Epithelial cell of esophagus (primary cell): ENCODE measurements around the gene EVA1C.
"Not testable (repeated sequence)": the region's sequence is repeated elsewhere in the genome, so short reads cannot be mapped to it uniquely, and the experiment has no call there.

Experiments
- DNase-seq: peaks from one replicate; pipeline ENCODE4 v3.0.0; 2010; ENCODE audit warnings: low read depth
- H3K4me3 ChIP-seq: 2 replicates; pipeline ENCODE4 v1.5.1; 2011; ENCODE audit warnings: mild to moderate bottlenecking, low read length, control low read depth
- CTCF ChIP-seq: IDR thresholded peaks from 2 replicates; pipeline ENCODE4 v1.5.1; 2011; ENCODE audit warnings: low read depth, mild to moderate bottlenecking, low read length, control low read depth, inconsistent platforms; ENCODE audit not compliant: insufficient read depth; ENCODE audit errors: missing control alignments

EVA1C gene

GRCh38 chr21:32507342-32507919, 94.9 kb downstream of the EVA1C start:
- DNase-seq: no peak
- no peak for TF ChIP-seq CTCF
- H3K4me3 ChIP-seq: no peak overlapping the region

GRCh38 chr21:32508036-32508435, 95.5 kb downstream of the EVA1C start:
- H3K4me3 ChIP-seq, DNase-seq: not testable (repeated sequence)

DNA sequence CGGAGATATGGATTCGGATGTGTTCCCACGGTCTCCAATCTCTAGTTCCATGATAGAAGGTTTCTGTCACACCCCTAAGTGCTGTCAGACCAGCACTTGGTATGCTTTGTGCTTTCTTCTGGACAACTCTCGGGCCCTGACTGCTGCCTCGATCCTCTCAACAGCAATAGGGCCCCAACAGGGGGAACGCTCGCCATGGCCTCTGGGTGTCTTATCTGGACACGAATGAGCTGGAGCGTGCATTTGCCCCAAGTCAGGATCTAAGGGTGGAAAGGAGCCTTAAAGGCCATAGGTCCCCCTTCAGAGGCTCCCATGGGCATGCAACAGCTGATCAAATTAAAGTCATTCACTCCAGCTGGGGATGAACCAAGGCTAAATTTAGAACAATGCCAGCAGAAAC, 96.1 kb downstream of the EVA1C start:
- no peak for DNase-seq
- H3K4me3 ChIP-seq: no peak overlapping the region
- TF ChIP-seq CTCF: no peak

GRCh38 chr21:32508975-32509374, 96.5 kb downstream of the EVA1C start:
- DNase-seq, H3K4me3 ChIP-seq: not testable (repeated sequence)

DNA sequence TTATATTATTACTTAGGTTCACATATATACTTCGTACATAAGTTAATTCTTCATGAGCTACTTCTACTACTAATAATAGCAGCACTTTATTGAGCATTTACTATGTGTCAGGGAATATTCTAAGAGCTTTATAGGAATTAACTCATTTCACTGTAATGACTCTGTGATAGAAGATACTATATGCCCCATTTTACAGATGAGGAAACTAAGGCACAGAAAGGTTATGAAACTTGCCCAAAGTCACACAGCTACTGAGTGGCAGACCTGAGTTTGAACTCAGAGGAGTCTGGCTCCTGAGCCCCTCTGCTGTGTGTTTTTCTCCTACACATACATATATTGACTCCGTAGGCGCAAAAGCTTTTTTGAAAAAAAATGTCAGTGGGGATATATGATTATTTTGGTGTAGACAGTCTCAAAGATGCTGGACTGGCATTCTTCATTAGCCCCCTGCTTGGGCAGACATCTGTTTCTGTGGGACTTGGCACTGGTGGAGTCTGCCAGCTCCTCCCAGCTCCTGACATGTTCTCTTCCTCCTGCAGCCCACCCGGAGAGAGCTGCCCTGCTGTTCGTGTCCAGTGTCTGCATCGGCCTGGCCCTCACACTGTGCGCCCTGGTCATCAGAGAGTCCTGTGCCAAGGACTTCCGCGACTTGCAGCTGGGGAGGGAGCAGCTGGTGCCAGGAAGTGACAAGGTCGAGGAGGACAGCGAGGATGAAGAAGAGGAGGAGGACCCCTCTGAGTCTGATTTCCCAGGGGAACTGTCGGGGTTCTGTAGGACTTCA, 102.0 kb downstream of the EVA1C start:
- no peak for DNase-seq
- TF ChIP-seq CTCF: no peak
- H3K4me3 ChIP-seq: no peak overlapping the region

DNA sequence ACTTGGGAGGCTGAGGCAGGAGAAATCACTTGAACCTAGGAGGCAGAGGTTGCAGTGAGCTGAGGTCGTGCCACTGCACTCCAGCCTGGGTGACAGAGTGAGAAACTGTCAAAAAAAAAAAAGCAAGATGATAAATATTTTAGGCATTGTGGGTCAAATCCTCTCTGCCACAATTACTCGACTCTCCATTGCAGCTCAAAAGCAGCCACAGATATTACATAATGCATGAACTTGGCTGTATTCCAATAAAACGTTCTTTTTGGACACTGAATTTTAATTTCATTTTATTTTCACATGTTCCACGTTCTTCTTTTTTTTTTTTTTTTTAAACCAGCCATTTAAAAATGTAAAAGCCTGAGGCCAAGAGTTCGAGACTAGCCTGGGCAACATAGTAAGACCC, 103.4 kb downstream of the EVA1C start:
- TF ChIP-seq CTCF: no peak
- H3K4me3 ChIP-seq: no peak overlapping the region
- peak; percentile 22 for DNase-seq

DNA sequence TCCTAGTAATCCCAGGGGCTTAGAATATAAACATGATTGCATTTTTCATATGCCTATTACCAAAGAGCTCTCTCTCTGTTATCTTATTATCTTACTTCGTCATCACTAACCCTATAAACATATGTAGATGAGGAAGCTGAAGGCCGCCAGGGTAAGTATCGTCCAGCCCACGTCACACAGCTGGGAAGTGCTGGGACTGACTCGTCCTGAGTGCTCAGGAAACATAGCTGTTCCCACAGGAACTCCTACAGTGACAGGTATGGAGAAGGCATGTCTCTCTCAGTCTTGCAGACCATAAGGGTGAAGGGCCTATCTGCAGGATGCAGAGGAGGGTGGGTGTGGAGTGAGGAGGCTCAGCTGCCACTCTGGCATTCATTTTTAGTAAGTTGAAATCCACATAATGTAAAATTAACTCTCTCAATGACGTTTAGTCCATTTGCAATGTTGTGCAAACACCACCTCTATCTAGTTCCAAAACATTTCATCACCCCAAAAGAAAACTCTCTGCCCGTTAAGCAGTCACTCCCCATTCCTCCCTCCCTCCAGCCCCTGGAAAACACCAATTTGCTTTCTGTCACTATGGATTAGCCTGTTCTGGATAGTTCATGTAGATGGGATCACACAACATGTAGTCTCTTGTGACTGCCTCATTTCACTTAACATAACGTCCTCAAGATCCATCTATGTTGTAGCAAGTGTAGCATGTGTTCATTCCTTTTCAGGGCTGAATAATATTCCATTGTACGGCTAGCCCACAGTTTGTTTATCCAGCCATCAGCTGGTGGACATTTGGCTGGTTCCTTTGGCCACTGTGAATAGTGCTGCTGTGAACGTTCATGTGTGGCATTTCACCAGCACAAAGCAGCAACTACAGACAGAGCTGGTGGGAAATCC, 104.5 kb downstream of the EVA1C start:
- peak; percentile 87 for DNase-seq
- no peak overlapping the region for H3K4me3 ChIP-seq
- no peak for TF ChIP-seq CTCF
